Measurements from ENCODE around the gene AMMECR1. TPM values are rescaled to one million over a fixed set of nuclear protein-coding genes. Genes with fewer than 3 reads are reported as not detected.

Gene AMMECR1
- total and polyA plus RNA-seq, 2 of the 4 experiments (the other 2 are of a cell fraction), result 7.0 to 11.3 TPM

DNA sequence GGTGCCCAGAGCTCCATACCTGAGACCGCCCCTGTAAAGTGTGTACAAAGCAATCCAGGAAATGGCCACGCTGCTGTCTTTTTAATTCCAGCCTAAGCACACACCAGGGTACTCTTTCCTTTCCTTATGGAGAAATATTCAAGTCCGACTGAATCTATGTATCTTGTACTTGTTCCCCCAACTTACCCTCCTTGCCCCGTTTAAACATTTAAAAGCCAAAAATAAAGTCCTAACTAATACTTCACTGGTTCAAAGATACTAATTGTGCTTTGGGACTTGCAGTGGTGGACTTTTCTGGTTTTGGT, 731 bp upstream of the AMMECR1 start:
- Histone ChIP-seq H2BK120ac (ENCODE audit: low read depth, low read length) (no peak overlapping the region), H4K91ac (ENCODE audit: insufficient read depth, low read depth, low read length) (peak overlapping the region; percentile 96; the same call in 1 of the 2 replicates), H3K9me1 (ENCODE audit: insufficient read depth, low read length) (no peaks in the 10 kb centered on the region), H2AFZ (replicated peaks; ENCODE audit: low read length, poor library complexity) (peak overlapping the region; percentile 93), H3K23ac (ENCODE audit: low read depth, low read length) (peak overlapping the region; percentile 72; the same call in 1 of the 2 replicates), H2BK5ac (ENCODE audit: low read depth, low read length, poor library complexity, severe bottlenecking) (no peak overlapping the region), H3K79me1 (ENCODE audit: low read depth in 1 of 2, low read length in 2 of 2) (no peaks in the 10 kb centered on the region), H3K56ac (ENCODE audit: extremely low read depth, insufficient read depth, low read length) (peak overlapping the region; percentile 82), H3K14ac (replicated peaks; ENCODE audit: low read depth, low read length) (peak overlapping the region; percentile 81), H3K18ac (ENCODE audit: low read depth, low read length) (no peak overlapping the region), H3K27ac (ENCODE audit: insufficient read depth, low read length) (peak overlapping the region; percentile 97), H3K9ac (ENCODE audit: low read depth, low read length) (peak overlapping the region; percentile 97), H2BK20ac (ENCODE audit: low read depth, low read length) (no peak overlapping the region), H2BK15ac (ENCODE audit: low read depth, low read length) (peak overlapping the region; percentile 75; the same call in 1 of the 3 replicates), H3K36me3 (ENCODE audit: control insufficient read depth, insufficient read depth, low read length) (no peaks in the 10 kb centered on the region), H3K27me3 (ENCODE audit: control insufficient read depth, insufficient read depth, low read length) (peaks cover 2% of the 10 kb centered on the region; the same call in 1 of the 2 replicates), H4K8ac (ENCODE audit: low read depth in 2 of 2, low read length in 2 of 2) (peak overlapping the region; percentile 89 to 98), H3K4ac (ENCODE audit: low read depth, low read length) (peak overlapping the region; percentile 86; the same call in 1 of the 2 replicates), H3K9me3 (ENCODE audit: control insufficient read depth, insufficient read depth, low read length) (no peaks in the 10 kb centered on the region), H4K20me1 (ENCODE audit: insufficient read depth, low read length) (no peaks in the 10 kb centered on the region), H2AK9ac (replicated peaks; ENCODE audit: low read depth, low read length, poor library complexity) (peak overlapping the region; percentile 60), H3K4me3 (ENCODE audit: insufficient read depth, low read depth, low read length) (peak overlapping the region; percentile 96), H2AK5ac (ENCODE audit: low read depth, low read length) (peak overlapping the region; percentile 23), H4K5ac (ENCODE audit: low read depth, low read length) (peak overlapping the region; percentile 83; the same call in 1 of the 2 replicates), H3K4me2 (ENCODE audit: low read depth, low read length) (peak overlapping the region; percentile 93), H3K4me1 (ENCODE audit: control insufficient read depth, insufficient read depth, low read length) (no peaks in the 10 kb centered on the region; the same call in 1 of the 2 replicates)
- WGBS, 2 experiments (ENCODE audit: extremely low coverage in 2 of 2, insufficient read length in 1 of 2), result 24% methylated on average over 2 of the region's 4 CpGs; no CpG with 5 or more reads in 1 of the 2 experiments
- no peak for TF ChIP-seq BHLHE40 (IDR thresholded peaks at IDR 0.05; ENCODE audit: low read depth, low read length)
- no peak for TF ChIP-seq MAZ (IDR thresholded peaks at IDR 0.05; ENCODE audit: borderline replicate concordance, low read depth, low read length)
- no peak for TF ChIP-seq RAD21 (IDR thresholded peaks at IDR 0.05; ENCODE audit: low read length)
- no peak for TF ChIP-seq RFX5 (IDR thresholded peaks at IDR 0.05; ENCODE audit: low read depth, low read length)
- TF ChIP-seq NFE2L2 (IDR thresholded peaks at IDR 0.05; ENCODE audit: low read depth, low read length), result no peak
- no peak for TF ChIP-seq MXI1 (IDR thresholded peaks at IDR 0.05; ENCODE audit: borderline replicate concordance, low read depth, low read length)
- TF ChIP-seq, protein P1, sequence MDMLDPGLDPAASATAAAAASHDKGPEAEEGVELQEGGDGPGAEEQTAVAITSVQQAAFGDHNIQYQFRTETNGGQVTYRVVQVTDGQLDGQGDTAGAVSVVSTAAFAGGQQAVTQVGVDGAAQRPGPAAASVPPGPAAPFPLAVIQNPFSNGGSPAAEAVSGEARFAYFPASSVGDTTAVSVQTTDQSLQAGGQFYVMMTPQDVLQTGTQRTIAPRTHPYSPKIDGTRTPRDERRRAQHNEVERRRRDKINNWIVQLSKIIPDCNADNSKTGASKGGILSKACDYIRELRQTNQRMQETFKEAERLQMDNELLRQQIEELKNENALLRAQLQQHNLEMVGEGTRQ (IDR thresholded peaks at IDR 0.05; ENCODE audit: low read depth, low read length), result no peak
- no peak for TF ChIP-seq SMC3 (IDR thresholded peaks at IDR 0.05; ENCODE audit: low read depth, low read length)
- TF ChIP-seq FOS (IDR thresholded peaks at IDR 0.05; ENCODE audit: low read depth, low read length), result no peak
- TF ChIP-seq ELK1 (IDR thresholded peaks at IDR 0.05; ENCODE audit: borderline replicate concordance, low read depth, low read length), result no peak
- TF ChIP-seq RCOR1 (IDR thresholded peaks at IDR 0.05; ENCODE audit: insufficient replicate concordance, low read length), result no peak
- no peak for TF ChIP-seq POLR2A (IDR thresholded peaks at IDR 0.05; ENCODE audit: low read depth, low read length)
- TF ChIP-seq MAFK (IDR thresholded peaks at IDR 0.05; ENCODE audit: low read depth, low read length), result no peak
- no peak for TF ChIP-seq CHD1 (IDR thresholded peaks at IDR 0.05; ENCODE audit: low read depth, low read length)
- TF ChIP-seq CTCF (conservative IDR thresholded peaks at IDR 0.05; ENCODE audit: low read depth, low read length), result no peak
- TF ChIP-seq CEBPB (IDR thresholded peaks at IDR 0.05; ENCODE audit: low read depth, low read length), result no peak
- dilution Hi-C loops (cut with HindIII; ENCODE audit: low sequenced_read_pairs, unreplicated experiment), result no loop called here
- BruUV-seq (replicated peaks), result no TSS peak
- CTCF ChIA-PET, result interaction anchor here (1.2 kb wide), 1 partner anchor 158 kb away, joined by 3 read pairs; no protein-coding TSS in a partner anchor
- in situ Hi-C loops (cut with MboI; ENCODE audit: low sequenced_read_pairs), result no loop called here
- DNase-seq, result no peak
- ATAC-seq (ENCODE audit: low read depth), result no peak
- POLR2A ChIA-PET (ENCODE audit: unreplicated experiment), result no interaction called here
- intact Hi-C loops (cut with micrococcal nuclease), result loop anchor here (5.0 kb wide), 3 partner anchors 76 to 136 kb away; no protein-coding TSS in a partner anchor
